ENCODE results near the gene COBL. TPM values are rescaled to one million over a fixed set of nuclear protein-coding genes. Genes with fewer than 3 reads are reported as not detected.

COBL gene
- total RNA-seq, 1 experiment from 2014 or later = 52.3 TPM

GRCh38 chr7:51029701-51030191 lies 286.9 kb downstream of the COBL start:
- H2AFZ ChIP-seq (ENCODE audit: low read length) = no peak overlapping the region
- H3K27me3 Mint-ChIP-seq (ENCODE audit: low read depth) = no peaks in the 10 kb centered on the region
- H3K79me1 ChIP-seq (ENCODE audit: insufficient read depth, low read depth, low read length, poor library complexity, severe bottlenecking) = no peaks in the 10 kb centered on the region
- TF ChIP-seq CTCF (conservative IDR thresholded peaks at IDR 0.05) = no peak
- peaks cover 2% of the 10 kb centered on the region for H4K20me1 ChIP-seq (ENCODE audit: control insufficient read depth, insufficient read depth, insufficient read length)
- no peak overlapping the region for H2BK15ac ChIP-seq (ENCODE audit: low read depth, low read length)
- H3K79me2 ChIP-seq (ENCODE audit: insufficient read depth, low read length) = no peaks in the 10 kb centered on the region
- no peak overlapping the region for H3K4me2 ChIP-seq (ENCODE audit: insufficient read depth, insufficient read length, low read length)
- no peak overlapping the region for H4K5ac ChIP-seq (ENCODE audit: insufficient read length, low read depth, low read length)
- no CpG with 5 or more reads among the region's 4 CpGs for WGBS (ENCODE audit: extremely low coverage, insufficient read length, low lambda C conversion rate)
- no peak overlapping the region for H3K4me3 Mint-ChIP-seq
- H3K14ac ChIP-seq (ENCODE audit: insufficient read depth, low read length) = no peak overlapping the region
- H3K56ac ChIP-seq (ENCODE audit: insufficient read length, low read depth, low read length) = no peak overlapping the region
- H3K9me3 Mint-ChIP-seq = no peaks in the 10 kb centered on the region
- no peak overlapping the region for H2BK120ac ChIP-seq (ENCODE audit: low read depth, low read length, poor library complexity, severe bottlenecking)
- no peak for DNase-seq
- H3K27ac ChIP-seq (ENCODE audit: insufficient read length, low read depth, low read length) = no peak overlapping the region
- no peak overlapping the region for H3K4ac ChIP-seq (ENCODE audit: low read depth, low read length)
- H3K9me3 ChIP-seq (ENCODE audit: control insufficient read depth, low read depth, low read length) = no peaks in the 10 kb centered on the region
- H3K23ac ChIP-seq (ENCODE audit: insufficient read length, low read depth, low read length) = no peak overlapping the region
- H3K36me3 Mint-ChIP-seq (ENCODE audit: insufficient read depth in 1 of 3, low read depth in 3 of 3) = peaks cover 0 to 46% (median 40%) of the 10 kb centered on the region in 3 experiments; a peak in 5 of 7 replicates
- H2AK5ac ChIP-seq (ENCODE audit: insufficient read length, low read length) = no peak overlapping the region
- H3K4me1 Mint-ChIP-seq = peaks cover 13 to 16% of the 10 kb centered on the region in 2 experiments
- no peak overlapping the region for H4K8ac ChIP-seq (replicated peaks; ENCODE audit: insufficient read length, low read depth, low read length)
- H3K18ac ChIP-seq (ENCODE audit: insufficient read length, low read depth, low read length) = no peak overlapping the region
- no peak overlapping the region for H3K27ac Mint-ChIP-seq
- no peak overlapping the region for H2BK20ac ChIP-seq (ENCODE audit: low read depth, low read length, poor library complexity, severe bottlenecking)
- no peak overlapping the region for H3K9ac ChIP-seq (ENCODE audit: extremely low read depth, insufficient read length, low read length)
- H3K27me3 ChIP-seq (ENCODE audit: insufficient read depth, low read length) = no peaks in the 10 kb centered on the region
- H3T11ph ChIP-seq (ENCODE audit: low read length) = no peak overlapping the region
- no peak overlapping the region for H2BK12ac ChIP-seq (ENCODE audit: insufficient read length, low read depth, low read length)
- no peak overlapping the region for H4K91ac ChIP-seq (ENCODE audit: insufficient read length, low read depth, low read length)
- H3K23me2 ChIP-seq (ENCODE audit: insufficient read length, low read depth, low read length, poor library complexity, severe bottlenecking) = no peaks in the 10 kb centered on the region
- H3K4me1 ChIP-seq (ENCODE audit: insufficient read depth, low read length) = peaks cover 2% of the 10 kb centered on the region; the same call in 1 of the 2 replicates
- no peak overlapping the region for H2BK5ac ChIP-seq (ENCODE audit: insufficient read length, low read length)

Measured in H9 (cell line).